ENCODE measurements around the gene KCTD21. TPM values are rescaled to one million over a fixed set of nuclear protein-coding genes. Genes with fewer than 3 reads are reported as not detected.

KCTD21 gene
- total and polyA plus RNA-seq, 2 experiments from 2014 or later, result 4.7 to 8.2 TPM

DNA sequence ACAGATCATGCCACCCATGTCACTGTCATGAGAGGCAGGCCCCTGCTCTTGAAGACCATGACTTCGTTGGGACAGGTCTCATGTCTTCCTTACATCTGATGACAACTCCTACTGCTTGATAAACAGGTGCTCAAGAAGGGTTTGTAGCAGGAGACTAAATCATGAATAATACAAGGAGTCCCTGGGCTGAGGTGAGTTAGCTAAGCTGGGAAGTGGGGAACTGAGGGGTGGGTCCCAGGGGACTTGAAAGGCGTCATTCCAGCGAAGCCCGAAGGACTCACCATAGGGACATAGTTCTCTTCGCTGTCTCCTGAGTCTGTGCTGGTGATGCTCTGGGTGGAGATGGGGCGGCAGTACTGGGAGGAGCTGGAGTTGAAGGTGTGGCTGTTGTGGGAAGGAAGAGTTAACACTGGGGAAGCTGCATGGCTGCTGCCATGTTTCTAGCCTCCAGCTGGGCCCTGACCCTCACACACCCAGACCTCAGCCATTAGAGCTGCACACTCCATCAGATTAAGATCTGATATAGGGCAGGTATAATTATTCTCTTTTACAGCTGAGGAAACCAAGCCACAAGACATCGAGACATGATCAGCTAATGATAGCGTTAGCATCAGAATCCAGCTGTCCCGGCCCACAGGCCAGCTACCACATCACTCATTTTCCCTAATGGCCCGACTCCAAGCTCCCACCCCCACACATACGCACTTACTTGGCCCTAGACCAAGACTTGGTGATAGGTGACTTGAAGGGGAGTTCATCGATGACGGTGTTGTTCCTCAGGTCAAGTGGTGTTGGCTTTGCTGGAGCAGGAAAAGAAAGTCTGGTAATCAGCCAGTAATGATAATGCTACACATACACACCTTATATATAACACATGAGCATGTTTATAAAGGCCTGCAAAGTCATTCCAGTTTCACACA lies 33.2 kb upstream of the KCTD21 start:
- H3K27ac ChIP-seq, result no peak overlapping the region
- TF ChIP-seq, protein P1, sequence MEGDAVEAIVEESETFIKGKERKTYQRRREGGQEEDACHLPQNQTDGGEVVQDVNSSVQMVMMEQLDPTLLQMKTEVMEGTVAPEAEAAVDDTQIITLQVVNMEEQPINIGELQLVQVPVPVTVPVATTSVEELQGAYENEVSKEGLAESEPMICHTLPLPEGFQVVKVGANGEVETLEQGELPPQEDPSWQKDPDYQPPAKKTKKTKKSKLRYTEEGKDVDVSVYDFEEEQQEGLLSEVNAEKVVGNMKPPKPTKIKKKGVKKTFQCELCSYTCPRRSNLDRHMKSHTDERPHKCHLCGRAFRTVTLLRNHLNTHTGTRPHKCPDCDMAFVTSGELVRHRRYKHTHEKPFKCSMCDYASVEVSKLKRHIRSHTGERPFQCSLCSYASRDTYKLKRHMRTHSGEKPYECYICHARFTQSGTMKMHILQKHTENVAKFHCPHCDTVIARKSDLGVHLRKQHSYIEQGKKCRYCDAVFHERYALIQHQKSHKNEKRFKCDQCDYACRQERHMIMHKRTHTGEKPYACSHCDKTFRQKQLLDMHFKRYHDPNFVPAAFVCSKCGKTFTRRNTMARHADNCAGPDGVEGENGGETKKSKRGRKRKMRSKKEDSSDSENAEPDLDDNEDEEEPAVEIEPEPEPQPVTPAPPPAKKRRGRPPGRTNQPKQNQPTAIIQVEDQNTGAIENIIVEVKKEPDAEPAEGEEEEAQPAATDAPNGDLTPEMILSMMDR (IDR thresholded peaks at IDR 0.05; ENCODE audit: poor library complexity), result no peak
- TF ChIP-seq EZH2 (IDR thresholded peaks at IDR 0.05; ENCODE audit: borderline replicate concordance), result no peak
- TF ChIP-seq EZH2phosphoT487 (IDR thresholded peaks at IDR 0.05; ENCODE audit: low read depth, severe bottlenecking, unreplicated experiment), result no peak
- no peak overlapping the region for H2AFZ ChIP-seq

GRCh38 chr11:78220218-78221157 lies 32.1 kb upstream of the KCTD21 start:
- Histone ChIP-seq H3K4me2 (no peak overlapping the region), H3K4me3 (no peak overlapping the region), H3K9me2 (replicated peaks; ENCODE audit: insufficient read depth) (no peaks in the 10 kb centered on the region), H3K27ac (no peak overlapping the region), H3K27me3 (no peaks in the 10 kb centered on the region), H2AFZ (no peak overlapping the region), H3K9me3 (ENCODE audit: low read depth) (no peaks in the 10 kb centered on the region), H3K79me2 (no peaks in the 10 kb centered on the region), H4K20me1 (ENCODE audit: insufficient read depth, poor library complexity, severe bottlenecking) (no peaks in the 10 kb centered on the region), H3K36me3 (replicated peaks; ENCODE audit: insufficient read depth, low read depth) (no peaks in the 10 kb centered on the region), H3K4me1 (ENCODE audit: insufficient read depth) (no peaks in the 10 kb centered on the region)
- TF ChIP-seq EZH2 (IDR thresholded peaks at IDR 0.05; ENCODE audit: borderline replicate concordance), result no peak
- TF ChIP-seq EZH2phosphoT487 (IDR thresholded peaks at IDR 0.05; ENCODE audit: low read depth, severe bottlenecking, unreplicated experiment), result no peak
- TF ChIP-seq, protein P1 (IDR thresholded peaks at IDR 0.05; ENCODE audit: poor library complexity), result no peak
- 96% methylated on average over 14 of the region's 14 CpGs for WGBS (ENCODE audit: low lambda C conversion rate, missing lambda C conversion rate)
- no peak for DNase-seq (ENCODE audit: low spot score)

More for the DNA sequence above, 33.2 kb upstream of the KCTD21 start:
- no peaks in the 10 kb centered on the region for H3K9me2 ChIP-seq (replicated peaks; ENCODE audit: insufficient read depth)
- no peak for DNase-seq (ENCODE audit: low spot score)
- no peaks in the 10 kb centered on the region for H3K36me3 ChIP-seq (replicated peaks; ENCODE audit: insufficient read depth, low read depth)
- H3K4me3 ChIP-seq, result no peak overlapping the region
- H3K4me2 ChIP-seq, result no peak overlapping the region
- no peaks in the 10 kb centered on the region for H3K27me3 ChIP-seq
- no peaks in the 10 kb centered on the region for H3K9me3 ChIP-seq (ENCODE audit: low read depth)
- no peaks in the 10 kb centered on the region for H3K4me1 ChIP-seq (ENCODE audit: insufficient read depth)
- no peaks in the 10 kb centered on the region for H3K79me2 ChIP-seq
- no peaks in the 10 kb centered on the region for H4K20me1 ChIP-seq (ENCODE audit: insufficient read depth, poor library complexity, severe bottlenecking)
- 94% methylated on average over 13 of the region's 13 CpGs for WGBS (ENCODE audit: low lambda C conversion rate, missing lambda C conversion rate)

GRCh38 chr11:78219493-78220217 lies 31.2 kb upstream of the KCTD21 start:
- H3K27me3 ChIP-seq, result no peaks in the 10 kb centered on the region
- H3K4me1 ChIP-seq (ENCODE audit: insufficient read depth), result no peaks in the 10 kb centered on the region
- no peak overlapping the region for H3K27ac ChIP-seq
- H3K4me2 ChIP-seq, result no peak overlapping the region
- TF ChIP-seq EZH2 (IDR thresholded peaks at IDR 0.05; ENCODE audit: borderline replicate concordance), result no peak
- TF ChIP-seq, protein P1 (IDR thresholded peaks at IDR 0.05; ENCODE audit: poor library complexity), result no peak
- no peak for TF ChIP-seq EZH2phosphoT487 (IDR thresholded peaks at IDR 0.05; ENCODE audit: low read depth, severe bottlenecking, unreplicated experiment)
- H3K9me3 ChIP-seq (ENCODE audit: low read depth), result no peaks in the 10 kb centered on the region
- no peaks in the 10 kb centered on the region for H3K9me2 ChIP-seq (replicated peaks; ENCODE audit: insufficient read depth)
- no peak overlapping the region for H2AFZ ChIP-seq
- H3K79me2 ChIP-seq, result no peaks in the 10 kb centered on the region
- H3K36me3 ChIP-seq (replicated peaks; ENCODE audit: insufficient read depth, low read depth), result no peaks in the 10 kb centered on the region
- H4K20me1 ChIP-seq (ENCODE audit: insufficient read depth, poor library complexity, severe bottlenecking), result no peaks in the 10 kb centered on the region
- DNase-seq (ENCODE audit: low spot score), result no peak
- WGBS (ENCODE audit: low lambda C conversion rate, missing lambda C conversion rate), result 91% methylated on average over 7 of the region's 7 CpGs
- no peak overlapping the region for H3K4me3 ChIP-seq

Data from hepatocyte (in vitro differentiated cells).